ENCODE data around the gene ABCD3. TPM values are rescaled to one million over a fixed set of nuclear protein-coding genes. Genes with fewer than 3 reads are reported as not detected.

ABCD3 gene
- total RNA-seq, 3 donors from 2014 or later, result 22.2 to 60.3 (median 36.1) TPM

DNA sequence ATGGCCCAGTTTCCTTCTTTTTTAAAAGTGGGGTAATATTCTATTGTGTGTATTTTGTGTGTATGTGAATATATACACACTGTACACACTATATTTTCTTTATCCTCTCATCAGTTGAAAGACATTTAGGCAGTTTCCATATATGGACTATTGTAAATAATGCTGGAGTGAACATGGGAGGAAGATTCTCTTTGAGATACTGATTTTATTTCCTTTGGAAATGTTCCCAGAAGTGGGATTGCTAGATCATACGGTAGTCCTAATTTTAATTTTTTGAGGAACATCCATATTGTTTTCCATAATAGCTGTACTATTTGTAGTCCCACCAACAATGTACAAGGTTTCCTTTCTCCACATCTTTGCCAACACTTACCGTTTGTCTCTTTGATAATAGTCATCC lies 72.4 kb downstream of the ABCD3 start:
- intact Hi-C loops (cut with DNase I; ENCODE audit: low total_unique reads), result no loop called here
- H3K27ac ChIP-seq, result no peak overlapping the region
- H3K4me1 ChIP-seq, result no peaks in the 10 kb centered on the region
- TF ChIP-seq POLR2A (IDR thresholded peaks at IDR 0.05) (no peak), CTCF (IDR thresholded peaks at IDR 0.05) (no peak), POLR2AphosphoS5 (IDR thresholded peaks at IDR 0.05) (no peak)
- no peak overlapping the region for H3K4me3 ChIP-seq
- H3K9me3 ChIP-seq, result no peaks in the 10 kb centered on the region
- H3K27me3 ChIP-seq, result no peaks in the 10 kb centered on the region
- no peaks in the 10 kb centered on the region for H3K36me3 ChIP-seq
- no peak for DNase-seq (ENCODE audit: low spot score in 2 of 2)

- Histone ChIP-seq H3K9me3 (no peaks in the 10 kb centered on the region), H3K27me3 (no peaks in the 10 kb centered on the region), H3K4me3 (no peak overlapping the region), H3K4me1 (no peaks in the 10 kb centered on the region), H3K36me3 (peaks cover 3% of the 10 kb centered on the region), H3K27ac (no peak overlapping the region)
- TF ChIP-seq CTCF (IDR thresholded peaks at IDR 0.05) (no peak), POLR2AphosphoS5 (IDR thresholded peaks at IDR 0.05) (no peak), POLR2A (IDR thresholded peaks at IDR 0.05) (no peak)
- no peak for DNase-seq (ENCODE audit: low spot score in 2 of 2)
- intact Hi-C loops (cut with DNase I; ENCODE audit: low total_unique reads), result no loop called here
Measured at GRCh38 chr1:94496076-94496755, 78.0 kb downstream of the ABCD3 start.

DNA sequence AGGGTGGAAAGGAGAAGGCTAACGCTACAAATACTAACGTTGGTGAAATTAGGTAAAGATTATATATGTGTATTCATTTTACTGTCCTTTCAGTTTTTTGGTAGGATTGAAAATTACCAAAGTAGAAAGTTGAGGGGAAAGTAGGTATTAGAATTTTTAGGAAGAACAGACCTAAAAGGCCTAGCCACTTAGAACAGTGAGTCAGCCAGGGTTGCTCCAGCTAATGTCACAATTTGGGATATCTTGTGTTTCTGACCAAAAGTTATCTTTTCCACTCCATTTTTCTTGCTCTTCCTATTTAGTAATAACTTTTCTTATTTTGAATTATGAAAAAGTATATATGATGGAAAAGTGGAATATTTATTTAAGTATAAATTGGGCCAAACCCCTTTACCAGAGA lies 83.2 kb downstream of the ABCD3 start:
- no peak for TF ChIP-seq POLR2AphosphoS5 (IDR thresholded peaks at IDR 0.05)
- TF ChIP-seq CTCF (IDR thresholded peaks at IDR 0.05), result no peak
- TF ChIP-seq POLR2A (IDR thresholded peaks at IDR 0.05), result no peak
- peaks cover 3% of the 10 kb centered on the region for H3K36me3 ChIP-seq
- H3K27me3 ChIP-seq, result no peaks in the 10 kb centered on the region
- H3K4me3 ChIP-seq, result no peak overlapping the region
- H3K4me1 ChIP-seq, result no peaks in the 10 kb centered on the region
- H3K27ac ChIP-seq, result no peak overlapping the region
- H3K9me3 ChIP-seq, result no peaks in the 10 kb centered on the region
- DNase-seq (ENCODE audit: low spot score in 2 of 2), result no peak
- intact Hi-C loops (cut with DNase I; ENCODE audit: low total_unique reads), result no loop called here

GRCh38 chr1:94501935-94502334 lies 83.7 kb downstream of the ABCD3 start:
- H3K4me1 ChIP-seq, result no peaks in the 10 kb centered on the region
- H3K36me3 ChIP-seq, result peaks cover 3% of the 10 kb centered on the region
- TF ChIP-seq POLR2A (IDR thresholded peaks at IDR 0.05) (no peak), POLR2AphosphoS5 (IDR thresholded peaks at IDR 0.05) (no peak), CTCF (IDR thresholded peaks at IDR 0.05) (no peak)

DNA sequence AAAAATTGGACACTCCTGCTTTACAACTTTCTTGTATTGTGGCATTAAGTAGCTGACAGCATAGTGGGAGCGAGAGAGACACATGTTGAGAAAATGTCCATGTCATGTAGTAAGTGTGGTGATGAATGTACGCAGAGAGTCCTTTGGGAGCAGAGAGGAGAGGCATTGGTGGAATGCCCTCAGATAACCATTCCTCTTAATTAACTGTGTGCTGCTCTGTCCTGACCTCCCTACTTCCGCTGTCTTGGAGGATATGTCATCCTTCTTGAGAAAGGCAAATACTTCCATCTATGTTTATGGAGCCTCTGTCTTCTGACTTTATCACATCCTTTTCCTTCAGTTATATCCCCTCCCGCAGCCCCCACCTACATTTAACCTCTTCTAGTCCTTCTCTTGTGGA lies 85.0 kb downstream of the ABCD3 start:
- Histone ChIP-seq H3K9me3 (no peaks in the 10 kb centered on the region), H3K4me3 (no peak overlapping the region), H3K27ac (no peak overlapping the region), H3K4me1 (no peaks in the 10 kb centered on the region), H3K36me3 (peaks cover 3% of the 10 kb centered on the region), H3K27me3 (no peaks in the 10 kb centered on the region)
- intact Hi-C loops (cut with DNase I; ENCODE audit: low total_unique reads), result no loop called here
- no peak for TF ChIP-seq POLR2AphosphoS5 (IDR thresholded peaks at IDR 0.05)
- TF ChIP-seq CTCF (IDR thresholded peaks at IDR 0.05), result no peak
- no peak for TF ChIP-seq POLR2A (IDR thresholded peaks at IDR 0.05)
- no peak for DNase-seq (ENCODE audit: low spot score in 2 of 2)

More at GRCh38 chr1:94501935-94502334, 83.7 kb downstream of the ABCD3 start:
- Histone ChIP-seq H3K27ac (no peak overlapping the region), H3K27me3 (no peaks in the 10 kb centered on the region), H3K4me3 (no peak overlapping the region), H3K9me3 (no peaks in the 10 kb centered on the region)
- no peak for DNase-seq (ENCODE audit: low spot score in 2 of 2)
- intact Hi-C loops (cut with DNase I; ENCODE audit: low total_unique reads), result no loop called here

Data from breast epithelium (tissue), 4 donors.